GM19193 (cell line): Measurements from ENCODE around the gene PROCR.

Source experiments
- POLR2A ChIP-seq: IDR thresholded peaks from 4 replicates; pipeline ENCODE4 v1.6.1; 2011; ENCODE audit not compliant: insufficient read depth, insufficient read length; ENCODE audit errors: extremely low read depth

Gene PROCR

GRCh38 chr20:35155936-35156335 lies 15.9 kb upstream of the PROCR start:
- TF ChIP-seq POLR2A, result no peak

- TF ChIP-seq POLR2A, result no peak
Measured at GRCh38 chr20:35156978-35157377, 14.9 kb upstream of the PROCR start.

- TF ChIP-seq POLR2A, result no peak
Measured at GRCh38 chr20:35165221-35166185, 6.4 kb upstream of the PROCR start.

- TF ChIP-seq POLR2A, result no peak
Measured at GRCh38 chr20:35166242-35166830, 5.5 kb upstream of the PROCR start.

GRCh38 chr20:35167787-35168186 lies 4.1 kb upstream of the PROCR start:
- no peak for TF ChIP-seq POLR2A

- no peak for TF ChIP-seq POLR2A
Measured at GRCh38 chr20:35171438-35171752, 477 bp upstream of the PROCR start.

- no peak for TF ChIP-seq POLR2A
Measured at GRCh38 chr20:35172434-35172806, 548 bp downstream of the PROCR start.

GRCh38 chr20:35173576-35174192 lies 1.8 kb downstream of the PROCR start:
- TF ChIP-seq POLR2A, result no peak

- no peak for TF ChIP-seq POLR2A
Measured at GRCh38 chr20:35174458-35175216, 2.8 kb downstream of the PROCR start.

GRCh38 chr20:35176132-35176531 lies 4.3 kb downstream of the PROCR start:
- no peak for TF ChIP-seq POLR2A

- no peak for TF ChIP-seq POLR2A
Measured at GRCh38 chr20:35179292-35180212, 7.7 kb downstream of the PROCR start.

GRCh38 chr20:35180266-35180665 lies 8.4 kb downstream of the PROCR start:
- TF ChIP-seq POLR2A, result no peak

GRCh38 chr20:35181731-35182130 lies 9.9 kb downstream of the PROCR start:
- TF ChIP-seq POLR2A, result no peak

GRCh38 chr20:35187584-35188190 lies 15.8 kb downstream of the PROCR start:
- no peak for TF ChIP-seq POLR2A

GRCh38 chr20:35190556-35190955 lies 18.7 kb downstream of the PROCR start:
- TF ChIP-seq POLR2A, result no peak
